ENCODE measurements around the gene EPHA5. TPM values are rescaled to one million over a fixed set of nuclear protein-coding genes. Genes with fewer than 3 reads are reported as not detected.

Gene EPHA5
- total RNA-seq, 1 experiment from 2014 or later, result 0.28 TPM

DNA sequence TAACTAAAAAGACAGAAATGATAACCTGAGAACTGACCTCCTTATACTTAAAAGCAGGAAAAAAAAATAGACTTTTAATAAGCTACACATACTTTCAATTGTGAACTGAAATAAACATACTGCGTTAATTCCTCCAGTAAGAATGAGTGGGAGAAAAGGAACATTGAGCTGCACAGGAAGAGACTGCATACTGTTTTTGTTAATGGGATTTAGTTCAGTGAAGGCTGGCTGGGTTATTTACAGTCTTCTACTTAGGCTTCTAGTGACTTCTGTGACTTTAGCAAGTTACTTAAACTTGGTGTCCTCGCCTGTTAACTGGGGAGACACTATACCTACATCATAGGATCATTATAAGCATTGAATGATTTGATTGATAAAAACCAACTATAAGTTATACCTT is 213.3 kb downstream of the EPHA5 start:
- Mint-ChIP-seq H3K27ac (ENCODE audit: low read depth, unreplicated experiment) (no peak overlapping the region), H3K4me1 (ENCODE audit: insufficient read depth, unreplicated experiment) (no peaks in the 10 kb centered on the region)

DNA sequence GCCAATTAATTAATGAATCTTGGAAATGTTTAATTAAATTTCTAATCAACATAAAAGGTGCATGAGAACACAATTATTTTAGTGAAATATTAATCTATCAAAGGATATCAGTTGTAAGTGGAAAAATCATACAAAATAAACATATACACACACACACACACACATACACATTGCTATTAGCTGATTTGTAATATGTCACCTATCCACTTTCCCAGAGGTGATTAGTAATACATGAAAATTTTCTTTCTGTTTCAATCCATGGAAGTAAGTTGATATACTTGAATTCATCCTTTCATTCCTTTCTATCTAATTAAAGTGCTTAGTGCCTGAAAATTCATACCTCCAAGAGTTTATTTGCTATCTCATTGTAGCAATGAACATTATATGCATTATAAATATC is 213.7 kb downstream of the EPHA5 start:
- ChIA-PET POLR2A (no interaction called here), CTCF (no interaction called here)
- no peaks in the 10 kb centered on the region for H3K4me1 Mint-ChIP-seq (ENCODE audit: insufficient read depth, unreplicated experiment)
- intact Hi-C loops (cut with micrococcal nuclease), result no loop called here
- no peaks in the 10 kb centered on the region for H3K27me3 Mint-ChIP-seq (ENCODE audit: insufficient read depth, unreplicated experiment)
- DNase-seq (ENCODE audit: unreplicated experiment), result no peak
- no peak overlapping the region for H3K4me3 Mint-ChIP-seq (ENCODE audit: unreplicated experiment)
- no peaks in the 10 kb centered on the region for H3K9me3 Mint-ChIP-seq (ENCODE audit: unreplicated experiment)
- H3K27ac Mint-ChIP-seq (ENCODE audit: low read depth, unreplicated experiment), result no peak overlapping the region
- no peaks in the 10 kb centered on the region for H3K36me3 Mint-ChIP-seq (ENCODE audit: insufficient read depth, unreplicated experiment)
- BruUV-seq (replicated peaks), result no TSS peak
- TF ChIP-seq, protein P1, sequence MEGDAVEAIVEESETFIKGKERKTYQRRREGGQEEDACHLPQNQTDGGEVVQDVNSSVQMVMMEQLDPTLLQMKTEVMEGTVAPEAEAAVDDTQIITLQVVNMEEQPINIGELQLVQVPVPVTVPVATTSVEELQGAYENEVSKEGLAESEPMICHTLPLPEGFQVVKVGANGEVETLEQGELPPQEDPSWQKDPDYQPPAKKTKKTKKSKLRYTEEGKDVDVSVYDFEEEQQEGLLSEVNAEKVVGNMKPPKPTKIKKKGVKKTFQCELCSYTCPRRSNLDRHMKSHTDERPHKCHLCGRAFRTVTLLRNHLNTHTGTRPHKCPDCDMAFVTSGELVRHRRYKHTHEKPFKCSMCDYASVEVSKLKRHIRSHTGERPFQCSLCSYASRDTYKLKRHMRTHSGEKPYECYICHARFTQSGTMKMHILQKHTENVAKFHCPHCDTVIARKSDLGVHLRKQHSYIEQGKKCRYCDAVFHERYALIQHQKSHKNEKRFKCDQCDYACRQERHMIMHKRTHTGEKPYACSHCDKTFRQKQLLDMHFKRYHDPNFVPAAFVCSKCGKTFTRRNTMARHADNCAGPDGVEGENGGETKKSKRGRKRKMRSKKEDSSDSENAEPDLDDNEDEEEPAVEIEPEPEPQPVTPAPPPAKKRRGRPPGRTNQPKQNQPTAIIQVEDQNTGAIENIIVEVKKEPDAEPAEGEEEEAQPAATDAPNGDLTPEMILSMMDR (IDR thresholded peaks at IDR 0.05; ENCODE audit: unreplicated experiment), result no peak

More for the DNA sequence above, 213.3 kb downstream of the EPHA5 start:
- Mint-ChIP-seq H3K36me3 (ENCODE audit: insufficient read depth, unreplicated experiment) (no peaks in the 10 kb centered on the region), H3K27me3 (ENCODE audit: insufficient read depth, unreplicated experiment) (no peaks in the 10 kb centered on the region), H3K9me3 (ENCODE audit: unreplicated experiment) (no peaks in the 10 kb centered on the region), H3K4me3 (ENCODE audit: unreplicated experiment) (no peak overlapping the region)
- intact Hi-C loops (cut with micrococcal nuclease), result no loop called here
- DNase-seq (ENCODE audit: unreplicated experiment), result no peak
- no TSS peak for BruUV-seq (replicated peaks)
- TF ChIP-seq, protein P1 (IDR thresholded peaks at IDR 0.05; ENCODE audit: unreplicated experiment), result no peak
- POLR2A ChIA-PET, result interaction anchor here (0.7 kb wide), 1 partner anchor 12 kb away, joined by 3 read pairs; no protein-coding TSS in a partner anchor
- CTCF ChIA-PET, result no interaction called here

DNA sequence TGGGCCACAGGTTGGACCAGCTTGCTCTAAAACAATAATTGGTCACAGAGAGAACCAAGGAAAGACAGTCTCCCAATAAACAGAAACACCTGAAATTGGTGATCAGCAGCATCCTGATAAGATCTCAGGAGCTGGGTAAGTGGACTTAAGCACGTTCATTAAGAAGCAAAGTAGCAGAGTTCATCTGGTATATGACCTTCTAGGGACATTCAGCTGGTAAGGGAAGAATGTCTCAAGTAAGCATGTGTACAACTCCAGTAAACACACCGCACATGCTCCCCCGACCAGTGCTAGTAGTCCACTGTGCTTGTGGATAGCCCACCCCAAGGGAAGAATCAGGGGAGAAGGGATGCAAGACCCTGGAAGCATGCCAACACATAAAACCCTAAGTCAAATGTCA is 216.9 kb downstream of the EPHA5 start:
- ChIA-PET POLR2A (no interaction called here), CTCF (interaction anchor here (0.7 kb wide), 1 partner anchor 363 kb away, joined by 3 read pairs; no protein-coding TSS in a partner anchor)
- Mint-ChIP-seq H3K4me3 (ENCODE audit: unreplicated experiment) (no peak overlapping the region), H3K27me3 (ENCODE audit: insufficient read depth, unreplicated experiment) (no peaks in the 10 kb centered on the region), H3K4me1 (ENCODE audit: insufficient read depth, unreplicated experiment) (no peaks in the 10 kb centered on the region), H3K9me3 (ENCODE audit: unreplicated experiment) (no peaks in the 10 kb centered on the region), H3K27ac (ENCODE audit: low read depth, unreplicated experiment) (no peak overlapping the region), H3K36me3 (ENCODE audit: insufficient read depth, unreplicated experiment) (no peaks in the 10 kb centered on the region)
- DNase-seq (ENCODE audit: unreplicated experiment), result no peak
- intact Hi-C loops (cut with micrococcal nuclease), result no loop called here
- no TSS peak for BruUV-seq (replicated peaks)
- TF ChIP-seq, protein P1 (IDR thresholded peaks at IDR 0.05; ENCODE audit: unreplicated experiment), result no peak

DNA sequence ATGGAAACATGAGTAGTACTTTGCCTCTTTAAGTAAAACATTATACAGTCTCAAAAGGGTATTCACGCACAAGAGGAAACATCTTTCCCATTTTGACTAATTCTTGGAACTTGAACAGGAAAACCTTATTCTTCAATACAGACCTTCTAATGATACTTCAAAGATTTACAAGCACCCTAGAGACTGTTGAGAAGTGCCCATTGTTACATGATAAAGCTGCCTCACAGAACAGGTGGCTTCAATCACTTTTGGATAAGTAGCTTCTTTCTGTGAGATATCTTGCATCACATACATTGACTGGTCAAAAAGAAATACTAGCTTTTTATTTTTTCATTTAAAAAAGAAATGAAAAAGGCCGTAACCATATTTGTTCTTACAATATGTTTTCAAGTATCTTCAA is 219.4 kb downstream of the EPHA5 start:
- Mint-ChIP-seq H3K4me3 (ENCODE audit: unreplicated experiment) (no peak overlapping the region), H3K9me3 (ENCODE audit: unreplicated experiment) (no peaks in the 10 kb centered on the region), H3K27ac (ENCODE audit: low read depth, unreplicated experiment) (no peak overlapping the region), H3K4me1 (ENCODE audit: insufficient read depth, unreplicated experiment) (no peaks in the 10 kb centered on the region), H3K36me3 (ENCODE audit: insufficient read depth, unreplicated experiment) (no peaks in the 10 kb centered on the region), H3K27me3 (ENCODE audit: insufficient read depth, unreplicated experiment) (no peaks in the 10 kb centered on the region)
- intact Hi-C loops (cut with micrococcal nuclease), result no loop called here
- DNase-seq (ENCODE audit: unreplicated experiment), result no peak
- BruUV-seq (replicated peaks), result no TSS peak
- TF ChIP-seq, protein P1 (IDR thresholded peaks at IDR 0.05; ENCODE audit: unreplicated experiment), result no peak
- ChIA-PET POLR2A (interaction anchor here (0.5 kb wide), 2 partner anchors 528 to 1541 kb away, joined by 3 to 4 read pairs; no protein-coding TSS in a partner anchor), CTCF (interaction anchor here (0.6 to 1.3 kb wide), 2 partner anchors 11 to 1944 kb away, joined by 3 to 4 read pairs; no protein-coding TSS in a partner anchor)
